Stomach (tissue), 9 donors: ENCODE data around the gene FOXF2. TPM values are rescaled to one million over a fixed set of nuclear protein-coding genes. Genes with fewer than 3 reads are reported as not detected.

Experiments
- DNase-seq, 2 donors: peaks; one replicate each; pipeline versions ENCODE4 v3.0.0 to v3.0.0-alpha.2; 2013 to 2019
- H3K27ac ChIP-seq, 5 donors: fragments of 200-600 bp in 4 of 5; sonication (generic) in 4 of 5; one replicate each; pipeline ENCODE4 v1.5.1; 2013 to 2019; ENCODE audit warnings: mild to moderate bottlenecking in 1 of 5, moderate library complexity in 1 of 5
- H3K27me3 ChIP-seq, 3 donors: fragments of 200-600 bp; sonication (generic); one replicate each; pipeline ENCODE4 v1.5.1; 2017 to 2019; ENCODE audit warnings: mixed run types in 1 of 3
- H3K36me3 ChIP-seq, 4 donors: fragments of 200-600 bp; sonication (generic); 1 replicate in 3 of 4; 2 replicates in 1 of 4; pipeline ENCODE4 v1.5.1; 2016 to 2019
- H3K4me1 ChIP-seq, 4 donors: fragments of 200-600 bp; sonication (generic); one replicate each; pipeline ENCODE4 v1.5.1; 2016 to 2019
- H3K4me3 ChIP-seq, 4 donors: fragments of 200-600 bp; sonication (generic) in 3 of 4; one replicate each; pipeline ENCODE4 v1.5.1; 2016 to 2019; ENCODE audit warnings: mild to moderate bottlenecking in 1 of 4
- H3K9me3 ChIP-seq, 4 donors: fragments of 200-600 bp; sonication (generic); one replicate each; pipeline ENCODE4 v1.5.1; 2016 to 2019
- EP300 ChIP-seq: sonication (generic); formaldehyde crosslinking; IDR thresholded peaks from one replicate; pipeline ENCODE4 v1.6.1; 2017; ENCODE audit warnings: antibody characterized with exemption
- POLR2A ChIP-seq, 4 donors: fragments of 450-650 bp; IDR thresholded peaks; one replicate each; pipeline ENCODE4 v1.6.1; 2016; ENCODE audit warnings: antibody characterized with exemption in 4 of 4, control low read depth in 2 of 4, mild to moderate bottlenecking in 1 of 4, moderate library complexity in 1 of 4
- POLR2AphosphoS5 ChIP-seq, 3 donors: sonication (generic); formaldehyde crosslinking; IDR thresholded peaks; one replicate each; pipeline ENCODE4 v1.6.1; 2016; ENCODE audit warnings: antibody characterized with exemption in 3 of 3
- WGBS, 5 donors: extraction: QIAGEN DNeasy Blood & Tissue Kit in 3 of 5; methylation state at CpG; one replicate each; pipeline versions ENCODE4 v1.1.5 to v1.1.7; 2013 to 2018; 5-methylcytosine and 5-hydroxymethylcytosine counted together
- intact Hi-C: fragments of 100-400 bp; cut with DNase I; formaldehyde crosslinking; loops from one replicate; pipeline ENCODE4 v1.15.1; 2023; ENCODE audit warnings: low total_unique reads
- polyA plus RNA-seq, 3 donors: library from polyadenylated mRNA; stranded (reverse); fragments of 200-250 nt; gene quantifications; one replicate each; pipeline ENCODE4 v1.2.3, GENCODE V29; 2013
- total RNA-seq, 5 donors: library from RNA; depleted of rRNA; stranded (reverse); fragments of >200 nt; gene quantifications; one replicate each; pipeline versions ENCODE4 v1.1.0 to v1.2.3, GENCODE V29; 2014 to 2016
- TF ChIP-seq, protein P1 (sequence below), 7 experiments: fragments of 450-650 bp in 4 of 7; fragments of 200-600 bp in 3 of 7; sonication (generic) in 3 of 7; IDR thresholded peaks; one replicate each; pipeline ENCODE4 v1.5.1; 2016 to 2019; ENCODE audit warnings: antibody characterized with exemption in 7 of 7, control low read depth in 2 of 7, mild to moderate bottlenecking in 1 of 7
- donor health status: healthy with polysubstance abuse.
- donor health status: Bipolar disorder and iron deficiency.
- donor health status: healthy.

Gene FOXF2
- total and polyA plus RNA-seq, 8 donors: 9.6 to 104 (median 19.2) TPM

DNA sequence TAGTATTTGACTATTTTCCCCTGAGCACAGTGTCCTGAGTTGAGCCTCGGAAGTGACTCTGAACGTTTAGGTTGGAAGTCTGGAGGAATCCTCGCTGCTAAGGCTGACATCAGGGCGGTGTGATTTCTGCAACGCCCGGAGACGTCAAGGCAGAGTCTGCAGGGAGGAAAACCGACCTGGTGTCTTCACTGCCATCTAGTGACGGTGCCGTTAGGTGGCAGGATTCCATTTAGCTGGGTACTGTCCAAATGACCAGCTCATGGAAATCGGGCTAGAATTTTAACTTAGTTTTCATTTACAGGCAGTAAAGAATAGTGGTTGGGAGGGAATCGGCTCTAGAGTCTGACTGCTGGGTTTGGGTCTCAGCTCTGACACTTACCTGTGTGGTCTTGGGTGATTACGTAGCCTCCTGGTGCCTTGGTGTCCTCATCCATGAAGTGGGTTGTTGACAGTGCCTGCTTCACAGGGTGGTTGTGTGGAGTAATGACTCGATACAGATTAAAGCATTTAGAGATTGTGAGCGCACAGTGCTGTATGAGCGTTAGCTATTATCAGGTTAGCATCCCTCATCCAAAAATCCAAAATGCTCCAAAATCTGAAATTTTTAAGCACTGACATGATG lies 35.0 kb downstream of the FOXF2 start:
- Histone ChIP-seq H3K36me3 (no peaks in the 10 kb centered on the region), H3K27ac (no peak overlapping the region), H3K27me3 (peaks cover 0 to 18% (median 0%) of the 10 kb centered on the region in 3 donors), H3K4me3 (no peak overlapping the region), H3K4me1 (peaks cover 0 to 10% (median 6%) of the 10 kb centered on the region in 4 donors), H3K9me3 (peaks cover 0 to 12% (median 2%) of the 10 kb centered on the region in 4 donors)
- intact Hi-C loops: no loop called here
- DNase-seq: peak; percentile 63 to 76
- 22 to 28% (median 24%) methylated on average over 16 of the region's 16 CpGs for WGBS, 5 donors
- TF ChIP-seq, protein P1, sequence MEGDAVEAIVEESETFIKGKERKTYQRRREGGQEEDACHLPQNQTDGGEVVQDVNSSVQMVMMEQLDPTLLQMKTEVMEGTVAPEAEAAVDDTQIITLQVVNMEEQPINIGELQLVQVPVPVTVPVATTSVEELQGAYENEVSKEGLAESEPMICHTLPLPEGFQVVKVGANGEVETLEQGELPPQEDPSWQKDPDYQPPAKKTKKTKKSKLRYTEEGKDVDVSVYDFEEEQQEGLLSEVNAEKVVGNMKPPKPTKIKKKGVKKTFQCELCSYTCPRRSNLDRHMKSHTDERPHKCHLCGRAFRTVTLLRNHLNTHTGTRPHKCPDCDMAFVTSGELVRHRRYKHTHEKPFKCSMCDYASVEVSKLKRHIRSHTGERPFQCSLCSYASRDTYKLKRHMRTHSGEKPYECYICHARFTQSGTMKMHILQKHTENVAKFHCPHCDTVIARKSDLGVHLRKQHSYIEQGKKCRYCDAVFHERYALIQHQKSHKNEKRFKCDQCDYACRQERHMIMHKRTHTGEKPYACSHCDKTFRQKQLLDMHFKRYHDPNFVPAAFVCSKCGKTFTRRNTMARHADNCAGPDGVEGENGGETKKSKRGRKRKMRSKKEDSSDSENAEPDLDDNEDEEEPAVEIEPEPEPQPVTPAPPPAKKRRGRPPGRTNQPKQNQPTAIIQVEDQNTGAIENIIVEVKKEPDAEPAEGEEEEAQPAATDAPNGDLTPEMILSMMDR (IDR thresholded peaks at IDR 0.05): peak in 4 of 7 experiments; percentile 35 to 52 (median 44)
- TF ChIP-seq POLR2AphosphoS5 (IDR thresholded peaks at IDR 0.05): no peak

GRCh38 chr6:1426416-1426815 lies 37.0 kb downstream of the FOXF2 start:
- intact Hi-C loops: no loop called here
- no peaks in the 10 kb centered on the region for H3K36me3 ChIP-seq
- H3K9me3 ChIP-seq: peaks cover 0 to under 1% (median 0%) of the 10 kb centered on the region in 4 donors
- no peak overlapping the region for H3K27ac ChIP-seq
- peaks cover 0 to 10% (median 6%) of the 10 kb centered on the region in 4 donors for H3K4me1 ChIP-seq
- no peak for DNase-seq
- no peak for TF ChIP-seq EP300
- no peak for TF ChIP-seq POLR2A (IDR thresholded peaks at IDR 0.05)
- no peak for TF ChIP-seq POLR2AphosphoS5 (IDR thresholded peaks at IDR 0.05)
- TF ChIP-seq, protein P1 (IDR thresholded peaks at IDR 0.05): no peak
- 50 to 71% (median 67%) methylated on average over 10 of the region's 10 CpGs for WGBS, 5 donors
- no peak overlapping the region for H3K4me3 ChIP-seq
- peaks cover 0 to 18% (median 0%) of the 10 kb centered on the region in 3 donors for H3K27me3 ChIP-seq

- 23 to 36% (median 32%) methylated on average over 6 of the region's 6 CpGs for WGBS, 5 donors
- H3K4me3 ChIP-seq: no peak overlapping the region
- intact Hi-C loops: no loop called here
- no peak for TF ChIP-seq POLR2A (IDR thresholded peaks at IDR 0.05)
- DNase-seq: no peak
- peaks cover 0 to 4% (median 0%) of the 10 kb centered on the region in 4 donors for H3K4me1 ChIP-seq
- no peak overlapping the region for H3K27ac ChIP-seq
- no peaks in the 10 kb centered on the region for H3K36me3 ChIP-seq
- H3K27me3 ChIP-seq: peaks cover 0 to 39% (median 7%) of the 10 kb centered on the region in 3 donors
- H3K9me3 ChIP-seq: no peaks in the 10 kb centered on the region
Observed at GRCh38 chr6:1435806-1436205, 46.4 kb downstream of the FOXF2 start.

DNA sequence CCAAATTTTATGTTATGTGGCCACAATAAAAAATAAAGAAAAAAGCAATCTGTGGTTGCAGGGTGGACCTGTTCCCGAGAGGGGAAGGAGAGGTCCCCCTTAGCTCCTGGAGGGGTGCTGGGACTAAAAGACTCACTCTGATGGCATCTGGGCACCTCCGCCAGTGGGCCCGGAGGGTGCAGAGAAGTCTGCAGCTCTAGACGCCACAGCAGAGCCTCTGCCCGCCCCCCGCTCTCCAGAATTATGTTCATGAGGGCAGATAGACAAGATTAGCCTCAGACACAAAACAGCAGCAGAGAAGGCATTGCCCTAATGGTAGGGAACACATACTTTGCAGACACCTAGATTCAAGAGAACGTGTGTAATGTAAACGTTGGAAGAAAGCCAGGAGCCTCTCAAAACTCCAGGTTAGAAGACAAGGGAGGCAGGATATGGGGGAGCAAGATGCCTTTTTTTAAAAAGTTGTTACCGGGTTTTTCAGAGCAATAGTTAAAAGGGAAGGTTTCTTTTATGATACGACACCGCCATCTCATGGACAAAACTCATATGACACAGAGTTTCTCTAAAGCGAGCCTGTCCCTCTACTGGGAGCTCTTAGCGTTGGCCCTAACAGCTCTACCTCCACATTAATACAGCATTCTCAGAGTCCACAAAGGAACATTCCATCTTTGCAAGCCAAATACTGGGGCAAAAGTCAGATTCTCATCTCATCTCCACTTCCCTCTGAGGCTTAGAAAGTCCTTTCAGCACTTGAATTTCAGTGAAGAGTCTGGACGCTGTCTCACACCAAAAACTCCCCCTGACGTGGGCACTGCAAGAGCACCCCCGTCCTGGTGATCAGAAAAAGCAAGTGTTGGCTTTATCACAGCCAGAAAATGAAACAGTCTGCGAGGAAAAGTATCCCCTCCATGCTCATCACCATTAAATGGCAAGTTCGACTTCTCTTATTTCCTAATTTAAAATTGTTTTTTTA lies 47.2 kb downstream of the FOXF2 start:
- DNase-seq: peak; percentile 33 to 88
- 29 to 35% (median 31%) methylated on average over 18 of the region's 18 CpGs for WGBS, 5 donors
- Histone ChIP-seq H3K9me3 (no peaks in the 10 kb centered on the region), H3K4me3 (no peak overlapping the region), H3K4me1 (peaks cover 0 to 4% (median 0%) of the 10 kb centered on the region in 4 donors), H3K36me3 (no peaks in the 10 kb centered on the region), H3K27me3 (peaks cover 0 to 39% (median 7%) of the 10 kb centered on the region in 3 donors), H3K27ac (no peak overlapping the region)
- TF ChIP-seq POLR2AphosphoS5 (IDR thresholded peaks at IDR 0.05): no peak
- TF ChIP-seq, protein P1 (IDR thresholded peaks at IDR 0.05): peak in 5 of 7 experiments; percentile 67 to 89 (median 74)
- intact Hi-C loops: no loop called here
